ENCODE measurements around the gene DUSP19. TPM values are rescaled to one million over a fixed set of nuclear protein-coding genes. Genes with fewer than 3 reads are reported as not detected.

Gene DUSP19
- total and polyA plus RNA-seq, 2 of the 4 experiments (the other 2 are of a cell fraction) = 0.86 to 1.4 TPM

- Histone ChIP-seq H2BK5ac (ENCODE audit: low read depth, low read length, poor library complexity, severe bottlenecking) (no peak overlapping the region), H3K9me3 (ENCODE audit: control insufficient read depth, insufficient read depth, low read length) (no peaks in the 10 kb centered on the region), H3K23ac (ENCODE audit: low read depth, low read length) (no peak overlapping the region), H3K79me1 (ENCODE audit: low read depth in 1 of 2, low read length in 2 of 2) (no peaks in the 10 kb centered on the region), H4K8ac (ENCODE audit: low read depth in 2 of 2, low read length in 2 of 2) (no peak overlapping the region), H3K27me3 (ENCODE audit: control insufficient read depth, insufficient read depth, low read length) (no peaks in the 10 kb centered on the region), H2AFZ (replicated peaks; ENCODE audit: low read length, poor library complexity) (no peak overlapping the region), H3K4me3 (ENCODE audit: insufficient read depth, low read depth, low read length) (no peak overlapping the region), H3K14ac (replicated peaks; ENCODE audit: low read depth, low read length) (no peak overlapping the region), H2BK20ac (ENCODE audit: low read depth, low read length) (no peak overlapping the region), H2BK120ac (ENCODE audit: low read depth, low read length) (no peak overlapping the region), H3K4ac (ENCODE audit: low read depth, low read length) (no peak overlapping the region), H3K18ac (ENCODE audit: low read depth, low read length) (no peak overlapping the region), H2BK15ac (ENCODE audit: low read depth, low read length) (no peak overlapping the region), H3K27ac (ENCODE audit: insufficient read depth, low read length) (no peak overlapping the region), H4K91ac (ENCODE audit: insufficient read depth, low read depth, low read length) (no peak overlapping the region), H3K4me1 (ENCODE audit: control insufficient read depth, insufficient read depth, low read length) (no peaks in the 10 kb centered on the region), H2AK9ac (replicated peaks; ENCODE audit: low read depth, low read length, poor library complexity) (no peak overlapping the region), H3K56ac (ENCODE audit: extremely low read depth, insufficient read depth, low read length) (no peak overlapping the region), H4K20me1 (ENCODE audit: insufficient read depth, low read length) (no peaks in the 10 kb centered on the region), H2AK5ac (ENCODE audit: low read depth, low read length) (no peak overlapping the region), H3K36me3 (ENCODE audit: control insufficient read depth, insufficient read depth, low read length) (no peaks in the 10 kb centered on the region), H3K9me1 (ENCODE audit: insufficient read depth, low read length) (no peaks in the 10 kb centered on the region), H4K5ac (ENCODE audit: low read depth, low read length) (no peak overlapping the region), H3K9ac (ENCODE audit: low read depth, low read length) (no peak overlapping the region), H3K4me2 (ENCODE audit: low read depth, low read length) (no peak overlapping the region)
- ATAC-seq (ENCODE audit: low read depth) (no peak), DNase-seq (no peak)
- in situ Hi-C loops (cut with MboI; ENCODE audit: low sequenced_read_pairs) = no loop called here
- ChIA-PET CTCF (no interaction called here), POLR2A (ENCODE audit: unreplicated experiment) (no interaction called here)
- BruUV-seq (replicated peaks) = no TSS peak
- TF ChIP-seq USF2 (IDR thresholded peaks at IDR 0.05; ENCODE audit: low read depth, low read length) (no peak), ELK1 (IDR thresholded peaks at IDR 0.05; ENCODE audit: borderline replicate concordance, low read depth, low read length) (no peak), MAZ (IDR thresholded peaks at IDR 0.05; ENCODE audit: borderline replicate concordance, low read depth, low read length) (no peak), NFE2L2 (IDR thresholded peaks at IDR 0.05; ENCODE audit: low read depth, low read length) (no peak), BHLHE40 (IDR thresholded peaks at IDR 0.05; ENCODE audit: low read depth, low read length) (no peak), SMC3 (IDR thresholded peaks at IDR 0.05; ENCODE audit: low read depth, low read length) (no peak), CEBPB (IDR thresholded peaks at IDR 0.05; ENCODE audit: low read depth, low read length) (no peak), POLR2A (IDR thresholded peaks at IDR 0.05; ENCODE audit: low read depth, low read length) (no peak), MXI1 (IDR thresholded peaks at IDR 0.05; ENCODE audit: borderline replicate concordance, low read depth, low read length) (no peak), CHD1 (IDR thresholded peaks at IDR 0.05; ENCODE audit: low read depth, low read length) (no peak), RFX5 (IDR thresholded peaks at IDR 0.05; ENCODE audit: low read depth, low read length) (no peak), FOS (IDR thresholded peaks at IDR 0.05; ENCODE audit: low read depth, low read length) (no peak), MAFK (IDR thresholded peaks at IDR 0.05; ENCODE audit: low read depth, low read length) (no peak), RCOR1 (IDR thresholded peaks at IDR 0.05; ENCODE audit: insufficient replicate concordance, low read length) (no peak), RAD21 (IDR thresholded peaks at IDR 0.05; ENCODE audit: low read length) (no peak)
- TF ChIP-seq, protein P1, sequence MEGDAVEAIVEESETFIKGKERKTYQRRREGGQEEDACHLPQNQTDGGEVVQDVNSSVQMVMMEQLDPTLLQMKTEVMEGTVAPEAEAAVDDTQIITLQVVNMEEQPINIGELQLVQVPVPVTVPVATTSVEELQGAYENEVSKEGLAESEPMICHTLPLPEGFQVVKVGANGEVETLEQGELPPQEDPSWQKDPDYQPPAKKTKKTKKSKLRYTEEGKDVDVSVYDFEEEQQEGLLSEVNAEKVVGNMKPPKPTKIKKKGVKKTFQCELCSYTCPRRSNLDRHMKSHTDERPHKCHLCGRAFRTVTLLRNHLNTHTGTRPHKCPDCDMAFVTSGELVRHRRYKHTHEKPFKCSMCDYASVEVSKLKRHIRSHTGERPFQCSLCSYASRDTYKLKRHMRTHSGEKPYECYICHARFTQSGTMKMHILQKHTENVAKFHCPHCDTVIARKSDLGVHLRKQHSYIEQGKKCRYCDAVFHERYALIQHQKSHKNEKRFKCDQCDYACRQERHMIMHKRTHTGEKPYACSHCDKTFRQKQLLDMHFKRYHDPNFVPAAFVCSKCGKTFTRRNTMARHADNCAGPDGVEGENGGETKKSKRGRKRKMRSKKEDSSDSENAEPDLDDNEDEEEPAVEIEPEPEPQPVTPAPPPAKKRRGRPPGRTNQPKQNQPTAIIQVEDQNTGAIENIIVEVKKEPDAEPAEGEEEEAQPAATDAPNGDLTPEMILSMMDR (conservative IDR thresholded peaks at IDR 0.05; ENCODE audit: low read depth, low read length) = no peak
- intact Hi-C loops (cut with micrococcal nuclease) = no loop called here
- dilution Hi-C loops (cut with HindIII; ENCODE audit: low sequenced_read_pairs, unreplicated experiment) = no loop called here
- WGBS, 2 experiments (ENCODE audit: extremely low coverage in 2 of 2, insufficient read length in 1 of 2) = no CpG with 5 or more reads among the region's 2 CpGs
These were observed 13.4 kb downstream of the DUSP19 start for GRCh38 chr2:183091954-183092345.
